Measurements from ENCODE around the gene COG7.
"Not testable (repeated sequence)": the region's sequence is repeated elsewhere in the genome, so short reads cannot be mapped to it uniquely, and the experiment has no call there.

Gene COG7

DNA sequence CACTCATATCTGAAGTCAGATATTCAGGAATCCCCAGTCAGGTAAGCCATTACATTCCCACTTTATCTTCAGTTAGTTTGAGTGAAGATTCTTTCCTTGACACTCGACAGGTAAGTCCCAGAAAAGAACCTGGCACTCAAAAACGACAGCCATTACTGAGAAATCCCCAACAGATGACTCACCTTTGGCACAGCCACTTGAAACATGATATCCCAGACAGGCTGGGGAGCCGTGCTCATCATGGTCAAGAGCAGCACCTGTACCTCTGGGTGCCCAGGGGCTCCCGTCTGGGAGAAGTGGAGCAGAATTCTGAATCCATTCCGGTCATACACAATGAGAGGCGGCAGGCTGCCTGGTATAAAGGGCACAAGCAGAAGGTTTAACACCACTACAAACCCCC, 16.8 kb upstream of the COG7 start:
- H3K36me3 ChIP-seq (ENCODE audit: insufficient read depth, low read length) = peaks cover 92% of the 10 kb centered on the region
- H3K9ac ChIP-seq (ENCODE audit: low read depth, low read length) = no peak overlapping the region
- no peak overlapping the region for H3K27ac ChIP-seq (ENCODE audit: low read depth, low read length)
- H3K4me3 ChIP-seq (ENCODE audit: low read length) = no peak overlapping the region
- H3K4me1 ChIP-seq (ENCODE audit: insufficient read depth, low read length) = no peaks in the 10 kb centered on the region
- H3K27me3 ChIP-seq (ENCODE audit: insufficient read depth, low read length) = no peaks in the 10 kb centered on the region
- WGBS = 83% methylated on average over 6 of the region's 6 CpGs
- no peaks in the 10 kb centered on the region for H3K9me3 ChIP-seq (ENCODE audit: insufficient read depth, low read depth, low read length)

DNA sequence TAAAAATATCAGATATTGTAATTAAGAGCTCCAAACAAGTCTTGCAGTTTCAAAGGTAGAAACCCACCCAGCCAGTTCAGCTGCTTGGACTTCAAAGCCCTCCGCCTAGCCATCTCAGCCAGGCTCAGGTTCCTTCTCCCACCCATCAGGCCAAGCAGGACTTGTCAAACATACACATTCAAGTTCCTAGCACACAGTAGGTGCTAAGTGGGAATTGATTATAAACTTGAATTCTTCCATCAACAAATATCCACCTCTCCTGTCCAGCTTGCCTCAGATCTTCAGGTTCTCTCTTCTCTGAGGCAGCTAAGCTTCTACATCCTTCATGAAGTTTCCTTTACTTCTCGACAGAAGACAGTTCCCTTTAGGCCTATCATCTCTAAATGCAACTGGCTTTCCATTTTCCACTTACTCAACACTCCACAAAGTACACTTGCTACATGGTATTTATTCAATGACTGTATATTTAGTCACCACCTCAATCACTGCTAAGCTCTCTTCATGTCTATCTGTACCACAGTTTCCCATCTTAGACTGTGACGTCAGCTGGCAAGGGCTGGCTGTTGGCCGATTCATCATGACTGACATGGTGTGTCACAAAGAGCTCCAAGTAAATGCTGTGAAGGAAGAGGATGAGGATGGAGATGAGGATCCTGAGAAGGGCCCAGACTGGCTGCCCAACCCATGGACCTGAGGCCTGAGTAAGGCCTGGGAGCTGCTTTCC, 13.3 kb upstream of the COG7 start:
- Histone ChIP-seq H3K27ac (ENCODE audit: low read depth, low read length) (no peak overlapping the region), H3K9ac (ENCODE audit: low read depth, low read length) (no peak overlapping the region), H3K9me3 (ENCODE audit: insufficient read depth, low read depth, low read length) (no peaks in the 10 kb centered on the region), H3K27me3 (ENCODE audit: insufficient read depth, low read length) (no peaks in the 10 kb centered on the region), H3K4me1 (ENCODE audit: insufficient read depth, low read length) (no peaks in the 10 kb centered on the region), H3K36me3 (ENCODE audit: insufficient read depth, low read length) (peaks cover 62% of the 10 kb centered on the region), H3K4me3 (ENCODE audit: low read length) (no peak overlapping the region)
- 96% methylated on average over 4 of the region's 4 CpGs for WGBS

DNA sequence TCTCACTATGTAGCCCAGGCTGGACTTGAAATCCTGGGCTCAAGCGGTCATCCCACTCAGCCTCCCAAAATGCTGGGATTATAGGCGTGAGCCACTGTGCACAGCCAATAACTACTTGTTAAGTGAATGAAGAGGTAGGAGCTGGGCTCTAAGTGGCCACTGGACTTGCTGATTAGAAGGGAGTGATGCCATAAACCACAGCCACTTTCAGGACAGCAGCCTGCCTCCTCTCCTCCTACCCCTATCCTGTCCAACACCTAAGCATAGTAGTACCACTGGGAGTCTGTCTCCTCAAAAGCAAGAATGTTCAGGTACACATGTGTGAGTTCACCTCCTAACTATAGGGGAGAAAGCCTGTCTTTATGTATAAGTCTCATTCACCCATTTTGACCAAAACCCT, 12.2 kb upstream of the COG7 start:
- WGBS = 93% methylated on average over 2 of the region's 2 CpGs
- Histone ChIP-seq H3K27me3 (ENCODE audit: insufficient read depth, low read length) (no peaks in the 10 kb centered on the region), H3K9me3 (ENCODE audit: insufficient read depth, low read depth, low read length) (no peaks in the 10 kb centered on the region), H3K4me3 (ENCODE audit: low read length) (no peak overlapping the region), H3K4me1 (ENCODE audit: insufficient read depth, low read length) (no peaks in the 10 kb centered on the region), H3K9ac (ENCODE audit: low read depth, low read length) (no peak overlapping the region), H3K27ac (ENCODE audit: low read depth, low read length) (no peak overlapping the region), H3K36me3 (ENCODE audit: insufficient read depth, low read length) (peaks cover 53% of the 10 kb centered on the region)

DNA sequence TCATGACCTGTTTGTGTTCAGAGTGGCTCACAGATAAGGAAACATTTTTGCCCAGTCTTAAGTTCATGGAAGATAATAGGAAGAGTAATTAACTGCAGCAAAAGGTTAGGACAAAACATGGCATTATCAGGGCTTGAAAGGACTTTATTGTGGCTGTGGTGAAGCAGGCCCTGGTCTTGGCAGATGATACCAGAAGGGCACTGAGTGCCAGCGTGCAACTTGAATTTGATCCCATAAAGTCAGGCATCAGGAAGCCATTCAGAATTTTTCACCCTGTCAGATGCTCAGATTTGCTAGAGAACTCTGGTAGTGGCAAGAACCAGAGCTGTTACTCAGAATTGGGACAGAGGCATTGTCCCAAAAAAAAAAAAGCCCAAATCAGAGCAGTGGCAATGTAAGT, 11.2 kb upstream of the COG7 start:
- 98% methylated on average over 1 of the region's 1 CpG for WGBS
- H3K4me3 ChIP-seq (ENCODE audit: low read length) = no peak overlapping the region
- H3K27me3 ChIP-seq (ENCODE audit: insufficient read depth, low read length) = no peaks in the 10 kb centered on the region
- peaks cover 43% of the 10 kb centered on the region for H3K36me3 ChIP-seq (ENCODE audit: insufficient read depth, low read length)
- H3K9me3 ChIP-seq (ENCODE audit: insufficient read depth, low read depth, low read length) = no peaks in the 10 kb centered on the region
- H3K27ac ChIP-seq (ENCODE audit: low read depth, low read length) = no peak overlapping the region
- no peaks in the 10 kb centered on the region for H3K4me1 ChIP-seq (ENCODE audit: insufficient read depth, low read length)
- no peak overlapping the region for H3K9ac ChIP-seq (ENCODE audit: low read depth, low read length)

DNA sequence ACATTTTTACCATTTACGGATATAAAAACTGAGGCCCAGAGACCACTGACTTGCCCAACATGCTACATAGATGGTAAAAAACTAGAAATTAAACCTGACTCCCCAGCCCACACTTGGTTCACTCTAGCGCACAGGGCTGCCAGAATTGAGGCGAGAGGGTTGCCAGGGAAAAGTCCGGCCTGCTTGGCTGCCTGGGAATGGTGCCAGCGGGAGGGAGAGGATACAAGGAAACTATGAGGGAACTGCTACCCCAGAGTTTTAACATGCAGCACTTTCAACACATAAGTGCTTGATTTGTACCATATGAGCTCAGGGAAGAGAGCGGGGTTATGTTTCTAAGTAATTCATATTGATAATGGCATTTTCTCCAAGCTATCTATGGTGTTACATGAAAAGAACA, 10.0 kb upstream of the COG7 start:
- WGBS = 100% methylated on average over 3 of the region's 6 CpGs
- H3K27me3 ChIP-seq (ENCODE audit: insufficient read depth, low read length); H3K4me3 ChIP-seq (ENCODE audit: low read length); H3K4me1 ChIP-seq (ENCODE audit: insufficient read depth, low read length); H3K27ac ChIP-seq (ENCODE audit: low read depth, low read length); H3K9ac ChIP-seq (ENCODE audit: low read depth, low read length); H3K9me3 ChIP-seq (ENCODE audit: insufficient read depth, low read depth, low read length): not testable (repeated sequence)
- peaks cover 35% of the 10 kb centered on the region for H3K36me3 ChIP-seq (ENCODE audit: insufficient read depth, low read length)

DNA sequence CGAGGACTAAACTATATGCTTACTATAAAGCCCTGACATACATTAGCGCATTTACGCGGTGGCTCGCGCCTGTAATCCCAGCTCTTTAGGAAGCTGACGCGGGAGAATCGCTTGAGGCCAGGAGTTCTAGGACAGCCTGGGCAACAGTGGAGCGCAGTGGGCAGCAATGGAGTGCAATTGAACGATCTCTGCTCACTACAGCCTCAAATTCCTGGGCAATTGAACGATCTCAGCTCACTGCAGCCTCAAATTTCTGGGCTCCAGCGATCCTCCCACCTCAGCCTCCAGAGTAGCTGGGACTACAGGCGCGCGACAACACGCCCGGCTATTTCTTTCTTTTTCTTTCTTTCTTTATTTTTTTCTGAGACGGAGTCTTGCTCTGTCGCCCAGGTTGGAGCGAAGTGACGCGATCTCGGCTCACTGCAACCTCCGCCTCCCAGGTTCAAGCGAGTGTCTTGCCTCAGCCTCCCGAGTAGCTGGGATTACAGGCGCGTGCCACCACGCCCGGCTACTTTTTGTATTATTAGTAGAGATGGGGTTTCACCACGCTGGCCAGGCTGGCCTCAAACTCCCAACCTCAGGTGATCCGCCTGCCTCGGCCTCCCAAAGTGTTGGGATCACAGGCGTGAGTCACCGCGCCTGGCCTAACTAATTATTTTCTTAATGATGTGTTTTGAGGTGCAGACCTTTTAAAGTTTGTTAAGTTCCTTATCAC, 506 bp upstream of the COG7 start:
- Histone ChIP-seq H3K9ac (ENCODE audit: low read depth, low read length) (no peak overlapping the region), H3K36me3 (ENCODE audit: insufficient read depth, low read length) (0 out of 2 replicates have a peak, but pooled peaks cover 3% of the 10 kb centered on the region), H3K4me1 (ENCODE audit: insufficient read depth, low read length) (peaks cover 7% of the 10 kb centered on the region), H3K4me3 (ENCODE audit: low read length) (peak overlapping the region; percentile 77), H3K9me3 (ENCODE audit: insufficient read depth, low read depth, low read length) (no peaks in the 10 kb centered on the region), H3K27ac (ENCODE audit: low read depth, low read length) (no peak overlapping the region), H3K27me3 (ENCODE audit: insufficient read depth, low read length) (no peaks in the 10 kb centered on the region)
- WGBS = 64% methylated on average over 37 of the region's 37 CpGs

DNA sequence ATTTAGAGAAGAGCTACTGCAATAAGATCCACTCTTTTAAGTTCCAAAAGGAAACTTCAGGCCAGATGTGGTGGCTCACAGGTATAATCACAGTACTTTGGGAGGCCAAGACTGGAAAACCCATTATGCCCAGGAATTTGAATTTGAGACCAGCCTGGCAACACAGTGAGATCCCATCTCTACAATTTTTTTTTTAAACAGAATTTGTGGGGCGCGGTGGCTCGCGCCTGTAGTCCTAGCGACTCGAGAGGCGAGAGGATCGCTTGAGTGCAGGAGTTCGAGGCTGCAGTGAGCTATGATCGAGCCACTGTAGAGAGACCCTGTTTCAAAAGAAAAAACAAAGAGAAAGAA, 793 bp downstream of the COG7 start:
- WGBS = 9% methylated on average over 10 of the region's 10 CpGs
- Histone ChIP-seq H3K9me3 (ENCODE audit: insufficient read depth, low read depth, low read length) (no peaks in the 10 kb centered on the region), H3K9ac (ENCODE audit: low read depth, low read length) (peak overlapping the region; percentile 70), H3K4me1 (ENCODE audit: insufficient read depth, low read length) (peaks cover 7% of the 10 kb centered on the region), H3K27ac (ENCODE audit: low read depth, low read length) (peak overlapping the region; percentile 92), H3K27me3 (ENCODE audit: insufficient read depth, low read length) (no peaks in the 10 kb centered on the region), H3K4me3 (ENCODE audit: low read length) (peak overlapping the region; percentile 77), H3K36me3 (ENCODE audit: insufficient read depth, low read length) (peaks cover 6% of the 10 kb centered on the region; the same call in 1 of the 2 replicates)

DNA sequence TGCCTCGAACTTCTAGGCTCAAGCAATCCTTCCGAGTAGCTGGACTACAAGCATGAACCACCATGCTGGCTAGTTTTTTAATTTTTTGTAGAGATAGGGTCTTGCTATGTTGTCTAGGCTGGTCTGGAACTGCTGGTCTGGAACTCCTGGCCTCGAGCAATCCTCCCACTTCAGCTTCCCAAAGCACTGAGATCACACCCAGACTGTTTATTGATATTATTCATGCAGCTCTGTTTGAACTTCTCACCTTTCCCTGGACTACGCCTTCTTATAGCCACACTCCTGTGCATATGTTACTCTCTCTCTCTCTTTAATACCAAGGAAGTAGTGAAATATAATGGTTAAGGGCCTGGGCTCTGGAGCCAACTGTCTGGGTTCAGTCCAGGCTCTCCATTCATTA, 4.6 kb downstream of the COG7 start:
- Histone ChIP-seq H3K4me1 (ENCODE audit: insufficient read depth, low read length) (peaks cover 5% of the 10 kb centered on the region), H3K9me3 (ENCODE audit: insufficient read depth, low read depth, low read length) (no peaks in the 10 kb centered on the region), H3K36me3 (ENCODE audit: insufficient read depth, low read length) (peaks cover 33% of the 10 kb centered on the region), H3K27me3 (ENCODE audit: insufficient read depth, low read length) (no peaks in the 10 kb centered on the region), H3K9ac (ENCODE audit: low read depth, low read length) (no peak overlapping the region), H3K4me3 (ENCODE audit: low read length) (no peak overlapping the region), H3K27ac (ENCODE audit: low read depth, low read length) (no peak overlapping the region)
- 90% methylated on average over 4 of the region's 4 CpGs for WGBS

DNA sequence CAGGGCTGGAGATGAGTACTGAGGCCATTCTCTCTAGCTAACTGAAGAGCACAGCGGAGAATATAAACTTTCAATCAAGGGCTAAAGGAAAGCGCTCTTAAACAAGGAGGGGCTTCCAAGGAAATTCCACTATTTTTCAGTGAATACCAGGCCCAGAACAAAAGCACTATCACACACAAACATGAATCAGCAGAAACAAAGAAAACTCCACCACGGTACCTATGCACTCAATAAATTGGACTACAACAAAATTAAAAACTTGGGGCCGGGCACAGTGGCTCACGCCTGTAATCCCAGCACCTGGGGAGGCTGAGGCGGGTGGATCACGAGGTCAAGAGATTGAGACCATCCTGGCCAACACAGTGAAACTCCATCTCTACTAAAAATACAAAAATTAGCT, 15.4 kb downstream of the COG7 start:
- H3K36me3 ChIP-seq (ENCODE audit: insufficient read depth, low read length) = peaks cover 56% of the 10 kb centered on the region
- H3K9me3 ChIP-seq (ENCODE audit: insufficient read depth, low read depth, low read length); H3K4me3 ChIP-seq (ENCODE audit: low read length); H3K27ac ChIP-seq (ENCODE audit: low read depth, low read length); H3K4me1 ChIP-seq (ENCODE audit: insufficient read depth, low read length); H3K27me3 ChIP-seq (ENCODE audit: insufficient read depth, low read length); H3K9ac ChIP-seq (ENCODE audit: low read depth, low read length): not testable (repeated sequence)
- WGBS = 95% methylated on average over 7 of the region's 7 CpGs

DNA sequence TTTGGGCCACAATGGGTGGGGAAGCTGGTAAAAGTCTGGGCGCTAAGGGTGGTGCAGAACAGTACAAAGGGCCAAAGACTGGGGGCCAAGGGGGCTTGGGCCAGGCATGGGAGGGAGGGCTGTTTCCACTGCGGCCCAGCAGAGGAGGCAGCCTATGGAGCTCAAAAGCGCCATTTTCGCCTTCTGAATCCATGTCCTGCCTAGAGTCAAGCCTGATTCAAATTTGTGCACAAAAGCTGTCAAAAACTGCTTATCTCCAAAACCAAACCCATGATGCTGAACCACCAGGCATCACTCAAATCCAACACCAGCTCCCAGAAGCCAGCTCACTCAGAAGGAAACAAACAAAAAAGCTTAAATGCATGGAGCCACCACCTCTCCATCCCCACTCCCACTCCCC, 16.0 kb downstream of the COG7 start:
- H3K27ac ChIP-seq (ENCODE audit: low read depth, low read length) = no peak overlapping the region
- H3K4me1 ChIP-seq (ENCODE audit: insufficient read depth, low read length) = no peaks in the 10 kb centered on the region
- no peak overlapping the region for H3K4me3 ChIP-seq (ENCODE audit: low read length)
- H3K9ac ChIP-seq (ENCODE audit: low read depth, low read length) = no peak overlapping the region
- no peaks in the 10 kb centered on the region for H3K27me3 ChIP-seq (ENCODE audit: insufficient read depth, low read length)
- peaks cover 58% of the 10 kb centered on the region for H3K36me3 ChIP-seq (ENCODE audit: insufficient read depth, low read length)
- 93% methylated on average over 4 of the region's 4 CpGs for WGBS
- no peaks in the 10 kb centered on the region for H3K9me3 ChIP-seq (ENCODE audit: insufficient read depth, low read depth, low read length)

DNA sequence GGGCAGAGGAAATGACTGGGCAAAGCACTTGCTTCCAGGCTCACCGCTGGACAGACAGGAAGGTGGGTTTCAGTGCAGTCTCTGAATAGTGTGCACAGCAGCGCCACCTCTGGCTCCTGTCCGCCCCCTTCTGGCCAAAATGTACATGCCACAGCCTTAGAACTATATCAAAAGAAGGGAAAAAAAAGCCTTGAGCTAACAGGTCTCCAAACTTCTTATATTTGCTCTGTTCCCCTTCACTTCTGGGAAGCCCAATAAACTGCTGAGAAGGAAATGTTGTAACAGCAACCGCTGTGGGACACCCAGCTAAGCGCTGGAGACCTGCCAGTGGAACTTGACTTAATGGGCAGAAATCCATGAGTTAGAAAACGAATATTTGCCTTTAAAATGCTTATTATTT, 17.5 kb downstream of the COG7 start:
- Histone ChIP-seq H3K36me3 (ENCODE audit: insufficient read depth, low read length) (peaks cover 57% of the 10 kb centered on the region), H3K27me3 (ENCODE audit: insufficient read depth, low read length) (no peaks in the 10 kb centered on the region), H3K4me1 (ENCODE audit: insufficient read depth, low read length) (no peaks in the 10 kb centered on the region), H3K4me3 (ENCODE audit: low read length) (no peak overlapping the region), H3K9ac (ENCODE audit: low read depth, low read length) (no peak overlapping the region), H3K9me3 (ENCODE audit: insufficient read depth, low read depth, low read length) (no peaks in the 10 kb centered on the region), H3K27ac (ENCODE audit: low read depth, low read length) (no peak overlapping the region)
- 56% methylated on average over 6 of the region's 6 CpGs for WGBS

All from HUES64 (cell line).